Common myeloid progenitor, CD34-positive (primary cell): ENCODE measurements around the gene MMP14.

Source experiments
- CTCF ChIA-PET: fragments of 350-600 bp; sonication (Branson Sonifier 250); formaldehyde crosslinking; loops from one replicate; lab custom pipeline; 2021; ENCODE audit warnings: antibody characterized with exemption; lab: Charles Lee
- POLR2A ChIA-PET: fragments of 350-600 bp; sonication (Branson Sonifier 250); formaldehyde crosslinking; loops from one replicate; lab custom pipeline; 2021; ENCODE audit warnings: antibody characterized with exemption; lab: Charles Lee
- DNase-seq, 3 donors: peaks; one replicate each; pipeline versions ENCODE4 v3.0.0 to v3.0.0-alpha.2; 2013
- H3K27ac ChIP-seq, 2 experiments: 1 replicate in 1 of 2; 2 replicates in 1 of 2; pipeline ENCODE4 v1.7.0; 2013; ENCODE audit warnings: inconsistent platforms in 2 of 2, low read length in 2 of 2, mild to moderate bottlenecking in 2 of 2, low read depth in 1 of 2, moderate library complexity in 1 of 2; ENCODE audit not compliant: severe bottlenecking in 2 of 2, insufficient read depth in 1 of 2, poor library complexity in 1 of 2
- H3K27me3 ChIP-seq, 5 experiments: replicated peaks in 2 of 5; 1 replicate in 3 of 5; 2 replicates in 2 of 5; pipeline versions ENCODE4 v1.6.1 to v1.7.0; 2013; ENCODE audit warnings: low read length in 4 of 5, mild to moderate bottlenecking in 2 of 5, moderate library complexity in 2 of 5, inconsistent platforms in 1 of 5; ENCODE audit not compliant: insufficient read depth in 5 of 5, control insufficient read depth in 4 of 5
- H3K36me3 ChIP-seq, 4 experiments: 1 replicate in 2 of 4; 2 replicates in 2 of 4; pipeline versions ENCODE4 v1.6.1 to v1.7.0; 2013; ENCODE audit warnings: low read length in 3 of 4, control low read depth in 1 of 4, mild to moderate bottlenecking in 1 of 4; ENCODE audit not compliant: control insufficient read depth in 4 of 4, insufficient read depth in 4 of 4
- H3K4me1 ChIP-seq, 4 experiments: 1 replicate in 3 of 4; 2 replicates in 1 of 4; pipeline versions ENCODE4 v1.6.1 to v1.7.1; 2013; ENCODE audit warnings: low read length in 3 of 4, mild to moderate bottlenecking in 3 of 4, control low read depth in 1 of 4, inconsistent platforms in 1 of 4, moderate library complexity in 1 of 4; ENCODE audit not compliant: control insufficient read depth in 4 of 4, insufficient read depth in 4 of 4; ENCODE audit errors: control extremely low read depth in 1 of 4
- H3K4me3 ChIP-seq, 7 experiments: 1 replicate in 4 of 7; 2 replicates in 3 of 7; pipeline versions ENCODE4 v1.5.1 to v1.7.0; 2013; ENCODE audit warnings: mild to moderate bottlenecking in 7 of 7, low read length in 6 of 7, moderate library complexity in 6 of 7, inconsistent platforms in 2 of 7, low read depth in 2 of 7, control low read depth in 1 of 7; ENCODE audit not compliant: insufficient read depth in 4 of 7, control insufficient read depth in 1 of 7; ENCODE audit errors: extremely low read depth in 1 of 7
- H3K9me3 ChIP-seq, 5 experiments: 1 replicate in 4 of 5; 2 replicates in 1 of 5; pipeline versions ENCODE4 v1.6.1 to v1.7.1; 2013; ENCODE audit warnings: low read length in 4 of 5, mild to moderate bottlenecking in 2 of 5, inconsistent platforms in 1 of 5, low read depth in 1 of 5, moderate library complexity in 1 of 5; ENCODE audit not compliant: control insufficient read depth in 4 of 5, insufficient read depth in 2 of 5; ENCODE audit errors: control extremely low read depth in 1 of 5
- WGBS: methylation state at CpG from one replicate; pipeline ENCODE4 v1.1.5; 2013; ENCODE audit not compliant: insufficient coverage; 5-methylcytosine and 5-hydroxymethylcytosine counted together

The MMP14 gene

GRCh38 chr14:22878271-22879246 is 42.2 kb downstream of the MMP14 start:
- Histone ChIP-seq H3K4me1 (peaks cover 0 to 9% (median 2%) of the 10 kb centered on the region in 4 experiments), H3K4me3 (no peak overlapping the region), H3K9me3 (no peaks in the 10 kb centered on the region), H3K27ac (no peak overlapping the region), H3K27me3 (peaks cover 0 to 27% (median 3%) of the 10 kb centered on the region in 5 experiments), H3K36me3 (peaks cover 0 to 46% (median 27%) of the 10 kb centered on the region in 4 experiments)
- ChIA-PET POLR2A (no interaction called here), CTCF (interaction anchor here (1.6 to 15.8 kb wide), 4 partner anchors 12 to 24 kb away, joined by 4 to 143 read pairs (median 4); no protein-coding TSS in a partner anchor)
- DNase-seq, result no peak
- 98% methylated on average over 4 of the region's 8 CpGs for WGBS

- Histone ChIP-seq H3K4me3 (no peak overlapping the region), H3K36me3 (peaks cover 0 to 15% (median 8%) of the 10 kb centered on the region in 4 experiments), H3K9me3 (peaks cover 0 to 3% (median 0%) of the 10 kb centered on the region in 5 experiments), H3K27me3 (peaks cover 0 to 56% (median 14%) of the 10 kb centered on the region in 5 experiments), H3K4me1 (peaks cover 0 to 19% (median 11%) of the 10 kb centered on the region in 4 experiments), H3K27ac (no peak overlapping the region)
- no peak for DNase-seq
- POLR2A ChIA-PET, result no interaction called here
- 49% methylated on average over 4 of the region's 7 CpGs for WGBS
- CTCF ChIA-PET, result interaction anchor here (0.7 to 15.8 kb wide), 6 partner anchors 10 to 56 kb away, joined by 3 to 143 read pairs (median 8); no protein-coding TSS in a partner anchor
These were observed 45.7 kb downstream of the MMP14 start for GRCh38 chr14:22882064-22882463.

GRCh38 chr14:22882529-22883172 is 46.3 kb downstream of the MMP14 start:
- peaks cover 0 to 61% (median 17%) of the 10 kb centered on the region in 5 experiments for H3K27me3 ChIP-seq
- ChIA-PET POLR2A (no interaction called here), CTCF (interaction anchor here (0.7 to 15.8 kb wide), 7 partner anchors 10 to 100 kb away, joined by 3 to 143 read pairs (median 5); partner anchors contain the start of gene AJUBA)
- peaks cover 0 to 3% (median 0%) of the 10 kb centered on the region in 5 experiments for H3K9me3 ChIP-seq
- no peak overlapping the region for H3K4me3 ChIP-seq
- 52% methylated on average over 5 of the region's 6 CpGs for WGBS
- peaks cover 0 to 9% (median 4%) of the 10 kb centered on the region in 4 experiments for H3K36me3 ChIP-seq
- H3K4me1 ChIP-seq, result peaks cover 0 to 24% (median 14%) of the 10 kb centered on the region in 4 experiments
- no peak overlapping the region for H3K27ac ChIP-seq
- peak; percentile 17 to 41 (median 37) for DNase-seq

- ChIA-PET CTCF (interaction anchor here (1.3 to 15.8 kb wide), 7 partner anchors 10 to 99 kb away, joined by 5 to 143 read pairs (median 14); partner anchors contain the start of genes AJUBA and LRP10), POLR2A (no interaction called here)
- 84% methylated on average over 13 of the region's 15 CpGs for WGBS
- H3K4me3 ChIP-seq, result no peak within 1 kb of the TSS
- peaks cover 0 to 3% (median 0%) of the 10 kb centered on the region in 5 experiments for H3K9me3 ChIP-seq
- peaks cover 0 to 67% (median 17%) of the 10 kb centered on the region in 5 experiments for H3K27me3 ChIP-seq
- peaks cover 0 to 24% (median 15%) of the 10 kb centered on the region in 4 experiments for H3K4me1 ChIP-seq
- no peak for DNase-seq
- peaks cover 0 to 2% (median under 1%) of the 10 kb centered on the region in 4 experiments for H3K36me3 ChIP-seq
- H3K27ac ChIP-seq, result no peak within 1 kb of the TSS
These were observed 47.0 kb downstream of the MMP14 start, which contains the start of gene REM2 for GRCh38 chr14:22883173-22883976. REM2 (plus strand) TSS chr14:22883222; CDS start chr14:22883288, 66 bp downstream.

GRCh38 chr14:22884076-22884737 is 47.8 kb downstream of the MMP14 start:
- DNase-seq, result no peak
- ChIA-PET CTCF (interaction anchor here (1.6 to 15.8 kb wide), 7 partner anchors 9 to 98 kb away, joined by 3 to 143 read pairs (median 10); partner anchors contain the start of genes AJUBA and LRP10), POLR2A (interaction anchor here (0.6 kb wide), 1 partner anchor 23 kb away, joined by 3 read pairs; no protein-coding TSS in a partner anchor)

More at GRCh38 chr14:22884076-22884737, 47.8 kb downstream of the MMP14 start:
- Histone ChIP-seq H3K4me1 (peaks cover 0 to 24% (median 15%) of the 10 kb centered on the region in 4 experiments), H3K4me3 (no peak overlapping the region), H3K36me3 (no peaks in the 10 kb centered on the region), H3K27me3 (peaks cover 0 to 67% (median 17%) of the 10 kb centered on the region in 5 experiments), H3K27ac (no peak overlapping the region), H3K9me3 (peaks cover 0 to 3% (median 0%) of the 10 kb centered on the region in 5 experiments)
- 92% methylated on average over 5 of the region's 7 CpGs for WGBS
